LHCN-M2 (cell line): ENCODE data around the gene RUFY2. TPM values are rescaled to one million over a fixed set of nuclear protein-coding genes. Genes with fewer than 3 reads are reported as not detected.

Experiments used
- DNase-seq: peaks from one replicate; pipeline ENCODE4 v3.0.0-alpha.2; 2012; ENCODE audit warnings: low read depth
- total RNA-seq: library from RNA; depleted of rRNA; stranded (reverse); fragments of >200 nt; gene quantifications from 2 replicates; pipeline ENCODE4 v1.2.3, GENCODE V29; 2014

The RUFY2 gene
- total RNA-seq, 1 experiment from 2014 or later, result 19.1 TPM

DNA sequence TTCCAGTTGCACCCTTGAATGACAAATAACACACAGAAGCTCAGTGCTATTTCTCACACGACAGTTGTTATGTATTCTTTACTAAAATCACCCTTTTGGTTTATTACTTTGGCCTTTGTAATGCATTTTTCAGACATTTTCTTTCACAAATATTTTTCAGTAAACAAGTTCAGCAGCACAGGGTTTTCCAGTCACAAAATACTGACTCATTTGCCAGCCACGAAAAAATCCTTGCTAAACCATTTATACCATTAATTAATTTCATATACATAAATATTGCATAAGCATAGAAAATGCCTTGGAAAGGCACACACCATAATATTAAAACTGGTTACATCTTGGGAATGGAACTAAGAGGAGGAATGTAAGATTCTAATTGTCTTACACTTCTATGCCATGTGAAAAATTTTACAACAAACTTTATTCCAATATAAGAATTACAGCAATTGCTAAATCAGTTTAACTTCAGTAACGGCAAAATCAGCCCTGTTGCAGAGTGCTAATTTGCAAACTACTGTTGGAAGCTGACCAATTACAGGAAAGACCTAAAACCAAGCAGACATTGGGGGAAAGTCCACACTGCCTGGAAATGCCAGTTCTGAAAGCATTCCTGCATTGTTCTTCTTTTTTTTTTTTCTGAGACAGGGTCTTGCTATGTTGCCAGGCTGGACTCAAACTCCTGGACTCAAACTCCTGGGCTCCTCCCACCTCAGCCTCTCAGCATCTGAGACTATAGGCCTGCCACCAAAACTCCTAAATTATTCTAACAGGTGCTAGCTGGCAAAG, 42.8 kb downstream of the RUFY2 start:
- no peak for DNase-seq

GRCh38 chr10:68362590-68362989, 44.5 kb downstream of the RUFY2 start:
- no peak for DNase-seq

GRCh38 chr10:68359189-68359588, 47.9 kb downstream of the RUFY2 start:
- DNase-seq, result no peak

GRCh38 chr10:68353537-68353936, 53.5 kb downstream of the RUFY2 start:
- no peak for DNase-seq

- DNase-seq, result peak; percentile 53
These were observed 58.8 kb downstream of the RUFY2 start for GRCh38 chr10:68348265-68348741.

- no peak for DNase-seq
These were observed 60.3 kb downstream of the RUFY2 start for GRCh38 chr10:68346774-68347173.

- DNase-seq, result no peak
These were observed 61.5 kb downstream of the RUFY2 start for GRCh38 chr10:68345621-68346020.

DNA sequence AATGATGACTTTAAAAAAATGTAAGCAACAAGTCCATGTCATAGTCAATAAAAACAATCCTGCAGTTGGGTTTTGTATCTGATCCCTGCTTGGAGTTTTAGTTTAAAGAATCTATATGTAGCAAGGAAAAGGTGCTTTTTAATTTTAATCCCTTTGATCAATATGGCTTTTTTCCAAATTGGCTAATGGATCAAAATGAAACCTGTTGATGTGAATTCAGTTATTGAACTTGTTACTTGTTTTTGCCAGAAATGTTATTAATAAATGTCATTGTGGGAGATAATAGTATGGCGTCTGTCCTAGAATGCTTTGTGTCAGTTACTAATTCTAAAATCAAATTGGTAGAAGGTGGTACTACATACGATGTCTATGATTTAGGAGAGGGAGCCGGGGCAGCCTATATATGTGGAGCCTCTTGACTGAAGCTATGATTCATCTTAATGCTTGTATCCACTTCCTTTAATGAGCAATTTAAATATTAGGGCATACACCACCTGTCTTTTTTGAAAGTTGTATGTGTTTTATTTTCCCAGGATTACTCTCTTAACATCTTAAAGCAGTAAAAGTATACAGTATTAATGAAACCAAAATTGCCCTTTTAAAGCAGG, 64.1 kb downstream of the RUFY2 start:
- no peak for DNase-seq

GRCh38 chr10:68340358-68341080, 66.6 kb downstream of the RUFY2 start:
- no peak for DNase-seq

GRCh38 chr10:68336754-68337351, 70.2 kb downstream of the RUFY2 start:
- no peak for DNase-seq

DNA sequence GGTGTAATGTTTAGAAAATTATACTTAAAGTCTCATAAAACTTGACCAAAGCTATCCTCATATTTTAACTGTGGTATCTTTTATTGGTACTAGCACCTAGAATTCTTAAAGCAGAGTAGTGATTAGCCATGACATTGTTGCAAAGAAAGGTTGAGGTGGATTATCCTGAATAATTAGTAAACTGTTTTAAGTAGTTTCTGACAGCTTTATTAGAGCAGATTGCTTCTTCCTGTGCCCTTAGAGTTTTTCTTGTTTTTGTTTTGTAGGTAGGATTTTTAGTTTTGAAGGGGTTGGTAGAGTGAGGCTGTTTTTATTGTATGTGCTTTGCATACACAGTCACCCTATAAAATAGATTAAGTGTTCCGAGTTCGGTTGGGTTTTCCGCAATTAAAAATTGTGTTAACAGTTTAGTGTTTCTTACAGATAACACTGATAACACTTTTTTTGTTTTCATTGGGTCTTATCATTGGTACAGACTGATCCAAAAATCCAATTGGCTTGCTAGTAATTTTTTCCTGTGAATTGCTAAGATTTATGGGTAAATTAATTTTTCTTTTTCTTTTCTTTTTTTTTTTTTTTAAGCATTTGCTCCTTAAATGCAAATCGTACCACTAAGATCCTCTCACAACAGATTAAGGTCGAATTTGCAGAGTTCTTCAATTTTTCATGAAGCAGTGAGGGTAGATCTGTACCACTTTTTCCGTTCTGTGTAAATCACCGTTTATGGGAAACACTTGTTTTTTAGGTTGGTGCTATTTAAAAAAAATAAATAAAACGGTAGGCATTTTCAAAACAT, 72.2 kb downstream of the RUFY2 start:
- DNase-seq, result no peak

DNA sequence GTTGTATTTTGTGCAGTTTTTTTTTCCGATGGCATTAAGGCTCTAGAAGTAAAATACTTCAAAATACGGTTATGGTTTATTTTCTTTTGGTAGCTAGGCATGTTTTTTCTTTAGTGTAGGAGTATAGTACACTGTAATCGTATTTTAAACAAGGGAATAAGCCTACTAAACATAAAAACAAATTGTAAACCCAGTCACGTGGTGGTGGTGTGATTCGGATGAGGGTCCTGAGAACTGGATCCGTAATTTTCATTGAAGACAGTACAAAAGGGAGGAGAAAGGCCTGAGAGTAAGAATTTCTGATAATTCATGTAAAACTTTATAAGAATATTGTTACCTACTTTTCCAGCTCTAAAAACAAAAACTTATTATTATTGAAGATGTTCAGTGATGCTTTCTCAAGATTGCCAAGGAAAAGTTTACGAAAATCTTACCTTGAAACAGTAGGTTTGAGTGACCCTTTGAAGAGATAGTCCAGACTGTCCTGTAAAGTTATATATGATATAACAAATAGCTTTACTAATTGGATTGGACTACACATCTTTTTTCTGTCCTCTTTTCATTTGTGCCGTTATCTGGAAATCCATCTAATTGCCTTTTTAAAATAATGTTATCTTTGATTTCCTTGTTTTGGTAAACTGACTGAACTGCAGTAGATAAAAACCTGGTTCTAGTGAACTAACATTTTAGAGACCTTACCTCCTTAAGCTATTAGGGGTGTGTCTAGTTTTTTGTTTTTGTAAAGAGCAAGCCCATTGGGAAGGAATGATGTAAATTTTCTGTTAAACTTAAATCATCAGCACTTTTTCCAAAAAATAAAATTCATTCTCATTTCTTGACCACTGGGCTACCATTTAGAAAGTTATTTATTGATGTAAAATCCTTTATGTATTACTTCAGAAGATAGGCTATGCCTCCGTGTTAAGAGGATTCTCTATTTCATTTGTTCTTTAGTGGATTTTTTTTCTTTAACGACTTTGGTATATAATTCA, 73.3 kb downstream of the RUFY2 start:
- DNase-seq, result no peak

- DNase-seq, result no peak
These were observed 74.0 kb downstream of the RUFY2 start for GRCh38 chr10:68333058-68333395.

GRCh38 chr10:68332259-68333057, 74.6 kb downstream of the RUFY2 start, which contains the start of gene PBLD:
PBLD (minus strand) TSS chr10:68332928; CDS start chr10:68306844, 26,084 bp downstream.
- DNase-seq, result peak; percentile 83

- DNase-seq, result peak; percentile 96
These were observed 75.4 kb downstream of the RUFY2 start, which contains the start of gene HNRNPH3 for GRCh38 chr10:68331455-68332258. HNRNPH3 (plus strand) TSS chr10:68332064; CDS start chr10:68337222, 5,158 bp downstream.

DNA sequence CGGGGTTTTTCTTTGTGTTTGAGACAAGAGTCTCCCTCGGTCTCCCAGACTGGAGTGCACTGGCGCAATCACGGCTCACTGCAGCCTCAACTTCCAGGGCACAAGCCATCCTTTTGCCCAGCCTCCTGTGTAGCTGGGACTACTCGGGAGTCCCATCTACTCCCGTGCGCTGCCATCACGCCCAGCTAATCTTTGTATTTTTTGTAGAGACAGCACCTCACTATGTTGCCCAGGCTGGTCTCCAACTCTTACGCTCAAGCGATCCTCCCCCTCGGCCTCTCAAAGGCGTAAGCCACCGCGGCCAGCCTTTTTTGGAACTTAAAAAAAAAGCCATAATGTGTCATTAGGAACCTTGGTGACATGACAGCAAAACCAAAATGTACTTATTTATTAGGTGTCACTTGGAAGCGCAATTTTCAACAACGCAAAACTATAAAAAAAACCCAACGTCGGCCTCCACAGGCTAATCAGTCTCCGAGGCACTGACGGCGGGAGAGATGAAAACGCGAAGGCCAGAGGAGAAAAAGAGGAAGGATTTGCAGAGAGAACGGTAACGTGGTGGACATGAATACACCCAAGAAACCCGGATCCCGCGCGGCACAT, 76.1 kb downstream of the RUFY2 start:
- peak; percentile 28 for DNase-seq

DNA sequence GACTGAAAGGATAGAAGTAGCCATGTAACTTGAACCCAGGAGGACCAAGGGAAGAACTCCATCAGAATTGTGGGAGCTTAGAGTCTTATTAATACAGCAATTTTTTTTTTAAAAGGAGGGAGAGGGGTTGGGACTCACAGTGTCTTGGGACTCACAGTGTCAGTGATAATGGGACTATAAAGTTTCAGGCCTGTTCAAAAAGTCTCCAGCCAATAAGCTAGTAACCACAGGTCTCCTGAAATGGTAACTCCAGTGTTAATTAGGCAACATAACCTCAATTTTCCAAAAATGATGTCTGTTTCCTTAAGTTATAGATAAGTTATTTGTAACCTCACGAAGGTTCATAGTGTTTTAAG, 77.6 kb downstream of the RUFY2 start:
- DNase-seq, result no peak
